ENCODE results near the gene NAA38.
"Not testable (repeated sequence)": the region's sequence is repeated elsewhere in the genome, so short reads cannot be mapped to it uniquely, and the experiment has no call there.

Gene NAA38

DNA sequence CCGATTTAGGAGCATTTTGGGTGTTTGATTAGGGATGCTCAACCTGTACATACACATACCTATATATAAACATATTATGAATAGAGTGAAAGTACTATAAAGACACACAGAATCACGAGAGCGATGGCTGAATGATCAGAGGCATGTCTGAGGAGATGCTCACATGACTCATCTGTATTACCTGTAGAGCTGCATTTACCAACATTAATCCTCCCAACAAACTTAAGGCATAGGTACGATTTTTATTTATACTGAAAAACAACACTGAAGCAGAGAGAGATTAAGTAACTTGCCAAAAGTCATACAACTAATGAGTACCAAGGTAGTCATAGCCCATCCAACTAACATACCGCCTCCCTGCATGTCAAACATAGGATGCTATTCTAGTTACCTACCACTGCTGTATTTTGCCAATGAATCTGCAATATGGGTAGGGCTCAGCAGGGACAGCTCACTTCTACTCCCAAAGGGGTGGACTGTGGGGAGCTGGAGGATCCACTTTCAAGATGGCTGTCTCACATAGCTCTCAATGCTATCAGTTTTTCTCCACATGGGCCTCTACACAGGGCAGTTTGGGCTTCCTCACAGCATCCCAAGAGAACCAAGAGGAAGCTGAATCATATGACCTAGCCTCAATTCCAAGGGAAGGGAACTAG lies 7.8 kb upstream of the NAA38 start:
- H3K9me3 Mint-ChIP-seq = no peaks in the 10 kb centered on the region
- no peak for DNase-seq
- H3K27ac Mint-ChIP-seq = no peak overlapping the region
- ATAC-seq (replicated peaks) = no peak
- H3K27me3 Mint-ChIP-seq = no peaks in the 10 kb centered on the region
- H3K4me1 Mint-ChIP-seq = peaks cover 11 to 22% of the 10 kb centered on the region in 2 donors
- H3K36me3 Mint-ChIP-seq = peaks cover 23 to 34% of the 10 kb centered on the region in 2 donors
- no peak overlapping the region for H3K4me3 Mint-ChIP-seq

GRCh38 chr17:7864384-7864783 lies 7.0 kb upstream of the NAA38 start:
- H3K4me3 Mint-ChIP-seq; DNase-seq; H3K27me3 Mint-ChIP-seq; H3K9me3 Mint-ChIP-seq; ATAC-seq (replicated peaks); H3K27ac Mint-ChIP-seq: not testable (repeated sequence)
- H3K4me1 Mint-ChIP-seq = peaks cover 11 to 22% of the 10 kb centered on the region in 2 donors
- H3K36me3 Mint-ChIP-seq = peaks cover 23 to 39% of the 10 kb centered on the region in 2 donors

DNA sequence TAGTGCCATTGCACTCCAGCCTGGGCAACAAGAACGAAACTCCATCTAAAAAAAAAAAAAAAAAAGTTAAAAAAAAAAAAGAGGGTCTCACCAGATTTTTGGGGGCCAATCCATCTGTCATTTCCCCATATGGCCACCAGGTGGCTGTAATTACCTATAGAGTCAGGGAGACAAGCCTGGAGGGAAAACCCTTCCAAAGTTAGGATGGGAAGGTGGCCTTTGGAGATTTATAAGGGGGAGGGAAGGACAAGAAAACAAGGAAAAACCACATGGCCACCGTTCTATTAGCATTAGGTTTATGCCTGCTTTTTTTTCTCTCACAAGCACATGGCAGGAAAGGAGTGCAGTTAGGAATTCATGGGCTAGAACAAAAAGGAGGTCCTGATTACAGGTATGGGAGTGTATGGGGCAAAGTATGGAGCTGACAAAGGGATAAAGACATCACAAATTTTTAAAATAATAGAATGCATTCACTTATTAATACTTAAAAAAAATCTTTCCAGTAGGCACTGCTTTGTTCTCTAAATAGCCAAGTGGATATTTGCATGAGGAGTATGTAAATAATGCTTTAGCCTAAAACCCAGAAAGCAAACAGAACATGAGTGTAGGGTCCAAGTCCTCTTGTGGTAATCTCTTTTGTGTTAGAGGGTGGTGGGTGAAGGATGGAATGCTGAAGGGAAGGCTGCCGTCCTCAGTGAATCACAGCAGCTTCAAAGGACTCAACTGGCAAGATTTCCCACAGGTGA lies 5.5 kb upstream of the NAA38 start:
- DNase-seq = no peak
- no peaks in the 10 kb centered on the region for H3K27me3 Mint-ChIP-seq

GRCh38 chr17:7859028-7859427 lies 1.7 kb upstream of the NAA38 start:
- Mint-ChIP-seq H3K36me3 (peaks cover 17 to 31% of the 10 kb centered on the region in 2 donors), H3K4me3 (no peak overlapping the region), H3K27me3 (no peaks in the 10 kb centered on the region), H3K27ac (no peak overlapping the region), H3K9me3 (no peaks in the 10 kb centered on the region), H3K4me1 (peaks cover 6 to 15% of the 10 kb centered on the region in 2 donors)
- no peak for ATAC-seq (replicated peaks)
- no peak for DNase-seq

More for the DNA sequence above, 5.5 kb upstream of the NAA38 start:
- no peak for ATAC-seq (replicated peaks)
- Mint-ChIP-seq H3K4me1 (peaks cover 17% of the 10 kb centered on the region in 2 donors), H3K4me3 (no peak overlapping the region), H3K9me3 (no peaks in the 10 kb centered on the region), H3K27ac (no peak overlapping the region), H3K36me3 (peaks cover 22 to 37% of the 10 kb centered on the region in 2 donors)

DNA sequence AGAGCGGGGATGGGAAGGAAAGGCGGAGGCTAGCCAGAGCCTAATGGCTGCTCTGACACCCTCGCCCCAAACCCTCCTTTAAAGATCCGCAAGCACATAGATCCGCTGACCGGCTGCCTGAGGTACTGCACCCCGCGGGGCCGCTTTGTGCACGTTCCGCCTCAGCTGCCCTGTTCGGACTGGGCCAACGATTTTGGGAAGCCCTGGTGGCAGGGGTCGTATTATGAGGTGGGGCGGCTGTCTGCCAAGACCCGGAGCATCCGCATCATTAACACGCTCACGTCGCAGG lies 1.1 kb upstream of the NAA38 start:
- H3K36me3 Mint-ChIP-seq = peaks cover 21 to 35% of the 10 kb centered on the region in 2 donors
- peaks cover 11 to 18% of the 10 kb centered on the region in 2 donors for H3K4me1 Mint-ChIP-seq
- H3K9me3 Mint-ChIP-seq = no peaks in the 10 kb centered on the region
- DNase-seq = no peak
- peak in 1 of 2 donors; percentile 22 for ATAC-seq (replicated peaks)
- no peak overlapping the region for H3K4me3 Mint-ChIP-seq
- no peak overlapping the region for H3K27ac Mint-ChIP-seq
- H3K27me3 Mint-ChIP-seq = no peaks in the 10 kb centered on the region

- no peaks in the 10 kb centered on the region for H3K27me3 Mint-ChIP-seq
- DNase-seq (peak; percentile 89), ATAC-seq (replicated peaks) (peak; percentile 56 to 59)
- peaks cover 11 to 20% of the 10 kb centered on the region in 2 donors for H3K4me1 Mint-ChIP-seq
- H3K27ac Mint-ChIP-seq = no peak within 1 kb of the TSS
- peaks cover 23 to 35% of the 10 kb centered on the region in 2 donors for H3K36me3 Mint-ChIP-seq
- H3K4me3 Mint-ChIP-seq = no peak within 1 kb of the TSS
- H3K9me3 Mint-ChIP-seq = no peaks in the 10 kb centered on the region
Measured at GRCh38 chr17:7857713-7858521, 558 bp upstream of the NAA38 start, which contains the start of gene CYB5D1. CYB5D1 (plus strand) TSS chr17:7858003; CDS start chr17:7858135, 132 bp downstream.

- Mint-ChIP-seq H3K4me1 (peaks cover 15 to 27% of the 10 kb centered on the region in 2 donors), H3K36me3 (peaks cover 29 to 41% of the 10 kb centered on the region in 2 donors), H3K9me3 (no peaks in the 10 kb centered on the region), H3K4me3 (no peak overlapping the region), H3K27me3 (no peaks in the 10 kb centered on the region), H3K27ac (no peak overlapping the region)
- ATAC-seq (replicated peaks) = no peak
- no peak for DNase-seq
Measured at GRCh38 chr17:7856011-7856810, 1.1 kb downstream of the NAA38 start.

DNA sequence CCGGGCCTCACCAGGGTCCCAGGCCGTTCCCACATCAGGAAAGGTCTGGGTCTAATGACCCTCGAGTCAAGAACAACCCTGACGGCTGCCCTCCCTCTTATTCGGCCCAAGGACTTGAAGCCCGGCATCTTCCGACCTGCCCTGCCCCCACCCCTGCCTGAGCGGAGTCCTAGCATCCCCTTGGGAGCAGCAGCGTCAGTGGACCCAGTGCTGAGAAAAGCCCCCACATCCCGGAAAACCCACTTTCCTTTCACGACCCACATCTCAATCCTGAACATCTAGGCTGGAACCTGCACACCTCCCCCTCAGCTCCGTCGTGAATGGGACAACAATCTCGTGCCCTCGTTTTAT lies 1.7 kb downstream of the NAA38 start:
- no peak for DNase-seq

DNA sequence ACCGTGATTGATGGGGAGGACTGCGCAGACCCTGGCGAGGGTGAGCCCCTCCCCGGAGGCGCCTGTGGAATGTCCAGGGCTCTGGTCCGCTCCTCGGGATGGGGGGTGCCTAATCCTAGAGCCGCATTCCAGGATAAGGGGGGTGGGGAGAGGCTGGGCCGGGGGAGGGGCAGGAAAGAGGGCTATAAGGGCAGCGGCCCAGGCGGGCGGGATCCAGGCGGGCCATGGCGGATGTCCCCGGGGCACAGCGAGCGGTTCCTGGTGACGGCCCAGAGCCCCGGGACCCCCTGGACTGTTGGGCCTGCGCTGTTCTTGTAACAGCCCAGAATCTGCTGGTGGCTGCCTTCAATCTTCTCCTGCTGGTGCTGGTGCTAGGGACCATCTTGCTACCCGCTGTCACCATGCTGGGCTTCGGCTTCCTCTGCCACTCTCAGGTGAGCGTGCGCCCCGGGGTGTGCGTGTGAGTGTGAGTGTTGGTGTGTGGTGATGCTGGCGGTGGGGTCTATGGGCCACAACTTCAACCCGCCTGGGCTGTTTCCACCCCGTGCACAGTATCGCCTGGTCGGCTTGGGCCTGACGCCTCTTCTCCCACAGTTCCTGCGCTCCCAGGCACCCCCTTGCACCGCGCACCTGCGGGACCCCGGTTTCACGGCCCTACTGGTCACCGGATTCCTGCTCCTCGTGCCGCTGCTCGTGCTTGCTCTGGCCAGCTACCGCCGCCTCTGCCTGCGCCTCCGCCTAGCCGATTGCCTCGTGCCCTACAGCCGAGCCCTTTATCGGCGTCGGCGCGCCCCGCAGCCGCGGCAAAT lies 2.3 kb downstream of the NAA38 start, which contains the start of gene TMEM88:
TMEM88 (plus strand) TSS at position 216 of the 809 bp plus-strand sequence; CDS start at position 225, 9 bp downstream.
- DNase-seq (no peak), ATAC-seq (replicated peaks) (no peak)
- no peaks in the 10 kb centered on the region for H3K27me3 Mint-ChIP-seq
- peaks cover 27 to 35% of the 10 kb centered on the region in 2 donors for H3K4me1 Mint-ChIP-seq
- H3K4me3 Mint-ChIP-seq = peak within 1 kb of the TSS in 1 of 2 donors; percentile 30
- peaks cover 39 to 46% of the 10 kb centered on the region in 2 donors for H3K36me3 Mint-ChIP-seq
- peak within 1 kb of the TSS; percentile 56 for H3K27ac Mint-ChIP-seq
- H3K9me3 Mint-ChIP-seq = no peaks in the 10 kb centered on the region

More for the DNA sequence above, 1.7 kb downstream of the NAA38 start:
- Mint-ChIP-seq H3K27ac (no peak overlapping the region), H3K4me1 (peaks cover 21 to 32% of the 10 kb centered on the region in 2 donors), H3K36me3 (peaks cover 35 to 43% of the 10 kb centered on the region in 2 donors), H3K9me3 (no peaks in the 10 kb centered on the region), H3K27me3 (no peaks in the 10 kb centered on the region), H3K4me3 (no peak overlapping the region)
- no peak for ATAC-seq (replicated peaks)

GRCh38 chr17:7854078-7854777 lies 3.1 kb downstream of the NAA38 start:
- no peak for ATAC-seq (replicated peaks)
- Mint-ChIP-seq H3K4me1 (peaks cover 35 to 42% of the 10 kb centered on the region in 2 donors), H3K9me3 (no peaks in the 10 kb centered on the region), H3K36me3 (peaks cover 45 to 47% of the 10 kb centered on the region in 2 donors), H3K27ac (no peak overlapping the region), H3K27me3 (no peaks in the 10 kb centered on the region), H3K4me3 (no peak overlapping the region)
- DNase-seq = no peak

GRCh38 chr17:7853691-7854038 lies 3.7 kb downstream of the NAA38 start:
- Mint-ChIP-seq H3K4me3 (no peak overlapping the region), H3K4me1 (peaks cover 39 to 40% of the 10 kb centered on the region in 2 donors), H3K36me3 (peaks cover 47% of the 10 kb centered on the region in 2 donors), H3K27ac (no peak overlapping the region), H3K9me3 (no peaks in the 10 kb centered on the region), H3K27me3 (no peaks in the 10 kb centered on the region)
- ATAC-seq (replicated peaks) (no peak), DNase-seq (no peak)

- peaks cover 39 to 40% of the 10 kb centered on the region in 2 donors for H3K4me1 Mint-ChIP-seq
- peak overlapping the region; percentile 51 for H3K27ac Mint-ChIP-seq
- DNase-seq = no peak
- ATAC-seq (replicated peaks) = no peak
- no peaks in the 10 kb centered on the region for H3K9me3 Mint-ChIP-seq
- H3K36me3 Mint-ChIP-seq = peaks cover 49 to 50% of the 10 kb centered on the region in 2 donors
- H3K4me3 Mint-ChIP-seq = no peak overlapping the region
- H3K27me3 Mint-ChIP-seq = no peaks in the 10 kb centered on the region
Measured at GRCh38 chr17:7852919-7853690, 4.3 kb downstream of the NAA38 start.

Measured in stimulated activated naive B cell treated with anti-CD40 and anti-IgM and Interleukin-4, amounts not matched to agents 10 μg/mL and 1 μg/mL and 100 μg/mL, for 72 hours (primary cell).